ENCODE data around the gene MYL4.

- TF ChIP-seq CTCF (conservative IDR thresholded peaks at IDR 0.05; ENCODE audit: low read depth, low read length), result no peak
- no peak for TF ChIP-seq EZH2 (IDR thresholded peaks at IDR 0.05; ENCODE audit: borderline replicate concordance, low read depth, low read length, poor library complexity, severe bottlenecking)
These were observed 58.2 kb downstream of the MYL4 start for GRCh38 chr17:47267354-47267828.

Measured in A673 (cell line).